ENCODE results near the gene USP34. TPM values are rescaled to one million over a fixed set of nuclear protein-coding genes. Genes with fewer than 3 reads are reported as not detected.
"Not testable (repeated sequence)": the region's sequence is repeated elsewhere in the genome, so short reads cannot be mapped to it uniquely, and the experiment has no call there.

USP34 gene
- total and polyA plus RNA-seq, 2 experiments from 2014 or later, result 42.4 to 94.5 TPM

DNA sequence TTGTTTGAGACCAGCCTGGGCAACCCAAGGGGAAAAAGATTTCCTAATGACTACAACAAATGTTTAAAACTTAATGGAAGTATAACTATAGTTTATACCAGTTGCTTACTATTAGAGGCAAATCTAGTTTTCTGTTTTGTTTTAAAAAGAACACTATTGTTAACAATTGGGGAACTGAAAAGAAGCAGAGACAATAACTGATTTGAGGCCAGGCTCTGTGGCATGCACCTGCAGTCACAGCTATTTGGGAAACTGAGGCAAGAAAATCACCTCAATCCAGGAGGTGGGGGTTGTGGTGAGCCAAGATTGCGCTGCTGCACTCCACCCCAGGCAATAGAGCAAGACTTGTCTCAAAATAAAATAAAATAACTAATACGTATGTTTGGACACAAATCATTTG lies 28.2 kb upstream of the USP34 start:
- Histone ChIP-seq H3K36me3 (peaks cover 82% of the 10 kb centered on the region), H3K4me3 (no peak overlapping the region), H3K27me3 (no peaks in the 10 kb centered on the region), H3K4me1 (ENCODE audit: low read depth) (no peaks in the 10 kb centered on the region), H3K27ac (no peak overlapping the region), H3K9me3 (ENCODE audit: low read depth) (no peaks in the 10 kb centered on the region)
- no peak for DNase-seq (ENCODE audit: low read depth in 1 of 2, low spot score in 1 of 2)
- TF ChIP-seq, protein P1, sequence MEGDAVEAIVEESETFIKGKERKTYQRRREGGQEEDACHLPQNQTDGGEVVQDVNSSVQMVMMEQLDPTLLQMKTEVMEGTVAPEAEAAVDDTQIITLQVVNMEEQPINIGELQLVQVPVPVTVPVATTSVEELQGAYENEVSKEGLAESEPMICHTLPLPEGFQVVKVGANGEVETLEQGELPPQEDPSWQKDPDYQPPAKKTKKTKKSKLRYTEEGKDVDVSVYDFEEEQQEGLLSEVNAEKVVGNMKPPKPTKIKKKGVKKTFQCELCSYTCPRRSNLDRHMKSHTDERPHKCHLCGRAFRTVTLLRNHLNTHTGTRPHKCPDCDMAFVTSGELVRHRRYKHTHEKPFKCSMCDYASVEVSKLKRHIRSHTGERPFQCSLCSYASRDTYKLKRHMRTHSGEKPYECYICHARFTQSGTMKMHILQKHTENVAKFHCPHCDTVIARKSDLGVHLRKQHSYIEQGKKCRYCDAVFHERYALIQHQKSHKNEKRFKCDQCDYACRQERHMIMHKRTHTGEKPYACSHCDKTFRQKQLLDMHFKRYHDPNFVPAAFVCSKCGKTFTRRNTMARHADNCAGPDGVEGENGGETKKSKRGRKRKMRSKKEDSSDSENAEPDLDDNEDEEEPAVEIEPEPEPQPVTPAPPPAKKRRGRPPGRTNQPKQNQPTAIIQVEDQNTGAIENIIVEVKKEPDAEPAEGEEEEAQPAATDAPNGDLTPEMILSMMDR (IDR thresholded peaks at IDR 0.05; ENCODE audit: low read depth, low read length), result no peak

DNA sequence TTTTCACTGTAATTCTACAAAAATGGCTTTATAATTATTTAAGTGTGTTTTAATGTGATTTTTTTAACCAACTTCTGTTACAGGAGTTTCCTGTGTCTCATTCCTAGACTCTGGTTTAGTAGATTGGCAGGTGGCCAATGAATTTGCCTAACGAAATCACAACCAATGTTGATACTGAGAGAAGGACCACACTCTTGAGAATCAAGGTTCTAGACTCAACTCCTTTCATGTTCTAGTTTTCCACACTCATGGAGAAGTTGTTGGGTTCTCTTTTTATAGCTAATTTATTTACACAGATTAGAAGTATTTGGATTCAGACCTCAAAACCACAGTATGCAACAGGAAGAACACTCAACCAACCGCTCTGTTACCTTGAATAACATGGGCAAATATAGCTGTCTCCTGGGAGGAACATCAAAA lies 22.6 kb upstream of the USP34 start:
- Histone ChIP-seq H3K4me1 (ENCODE audit: low read depth) (no peaks in the 10 kb centered on the region), H3K27ac (peak overlapping the region; percentile 17), H3K27me3 (no peaks in the 10 kb centered on the region), H3K9me3 (ENCODE audit: low read depth) (no peaks in the 10 kb centered on the region), H3K36me3 (peaks cover 98% of the 10 kb centered on the region), H3K4me3 (no peak overlapping the region)
- TF ChIP-seq, protein P1 (IDR thresholded peaks at IDR 0.05; ENCODE audit: low read depth, low read length), result no peak
- peak in 1 of 2 donors; percentile 69 for DNase-seq (ENCODE audit: low read depth in 1 of 2, low spot score in 1 of 2)

DNA sequence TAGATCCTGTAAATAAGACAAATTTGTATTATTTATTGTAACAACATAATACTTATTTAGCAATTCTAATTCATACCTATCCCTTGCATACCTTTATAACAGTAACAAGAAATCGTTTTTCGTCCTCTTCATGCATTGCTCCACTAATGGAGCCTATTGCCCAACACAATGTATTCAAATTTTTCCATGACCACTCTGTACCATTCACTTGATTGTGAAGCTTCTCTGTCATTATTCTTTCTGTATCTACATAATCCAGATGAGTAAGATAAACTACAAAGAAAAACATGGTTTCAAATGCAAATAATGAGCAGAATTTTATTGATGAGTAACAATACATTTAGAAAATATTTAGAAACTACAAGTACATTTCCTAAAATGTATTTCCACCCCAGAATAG lies 21.6 kb upstream of the USP34 start:
- Histone ChIP-seq H3K36me3 (peaks cover 98% of the 10 kb centered on the region), H3K9me3 (ENCODE audit: low read depth) (no peaks in the 10 kb centered on the region), H3K4me1 (ENCODE audit: low read depth) (no peaks in the 10 kb centered on the region), H3K4me3 (no peak overlapping the region), H3K27ac (no peak overlapping the region), H3K27me3 (no peaks in the 10 kb centered on the region)
- DNase-seq (ENCODE audit: low read depth in 1 of 2, low spot score in 1 of 2), result no peak
- TF ChIP-seq, protein P1 (IDR thresholded peaks at IDR 0.05; ENCODE audit: low read depth, low read length), result no peak

DNA sequence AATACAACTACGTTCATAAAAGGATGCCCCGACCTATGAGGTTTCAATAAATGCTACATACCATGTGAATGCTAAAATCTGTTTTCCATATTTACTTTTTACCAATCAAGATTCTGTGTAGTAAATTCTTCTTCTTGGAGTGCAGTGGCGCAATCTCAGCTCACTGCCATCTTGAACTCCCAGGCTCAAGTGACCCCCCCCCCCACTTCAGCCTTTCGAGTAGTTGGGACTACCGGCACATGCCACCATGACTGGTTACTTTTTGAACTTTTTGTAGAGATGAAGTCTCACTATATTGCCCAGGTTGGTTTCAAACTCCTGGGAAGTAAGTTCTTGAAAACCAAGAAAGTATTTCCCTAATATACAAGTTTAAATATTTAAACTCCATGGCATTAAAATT lies 14.4 kb upstream of the USP34 start:
- TF ChIP-seq, protein P1 (IDR thresholded peaks at IDR 0.05; ENCODE audit: low read depth, low read length), result no peak
- H3K9me3 ChIP-seq (ENCODE audit: low read depth), result no peaks in the 10 kb centered on the region
- no peak for DNase-seq (ENCODE audit: low read depth in 1 of 2, low spot score in 1 of 2)
- H3K4me3 ChIP-seq, result no peak overlapping the region
- peaks cover 90% of the 10 kb centered on the region for H3K36me3 ChIP-seq
- H3K27me3 ChIP-seq, result no peaks in the 10 kb centered on the region
- no peak overlapping the region for H3K27ac ChIP-seq
- no peaks in the 10 kb centered on the region for H3K4me1 ChIP-seq (ENCODE audit: low read depth)

DNA sequence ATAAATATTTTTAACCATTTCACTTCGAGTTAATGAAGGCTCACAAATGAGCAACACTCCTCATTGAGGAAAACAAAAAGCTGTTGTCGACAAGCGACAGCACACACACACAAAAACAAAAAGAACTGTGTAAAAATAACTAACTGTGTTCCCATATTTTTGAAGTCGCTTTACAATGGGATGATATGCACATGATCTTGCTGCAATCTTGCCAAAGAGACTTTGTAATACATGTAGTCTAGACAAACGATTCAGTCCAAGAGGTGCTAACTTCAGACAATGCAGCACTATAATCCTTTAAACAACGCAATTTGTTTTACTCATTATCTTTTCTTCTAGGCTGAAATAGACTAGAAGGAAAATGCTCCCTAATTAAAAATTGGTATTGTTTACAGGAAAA lies 7.2 kb upstream of the USP34 start:
- Histone ChIP-seq H3K27ac (peak overlapping the region; percentile 4), H3K36me3 (peaks cover 51% of the 10 kb centered on the region)

DNA sequence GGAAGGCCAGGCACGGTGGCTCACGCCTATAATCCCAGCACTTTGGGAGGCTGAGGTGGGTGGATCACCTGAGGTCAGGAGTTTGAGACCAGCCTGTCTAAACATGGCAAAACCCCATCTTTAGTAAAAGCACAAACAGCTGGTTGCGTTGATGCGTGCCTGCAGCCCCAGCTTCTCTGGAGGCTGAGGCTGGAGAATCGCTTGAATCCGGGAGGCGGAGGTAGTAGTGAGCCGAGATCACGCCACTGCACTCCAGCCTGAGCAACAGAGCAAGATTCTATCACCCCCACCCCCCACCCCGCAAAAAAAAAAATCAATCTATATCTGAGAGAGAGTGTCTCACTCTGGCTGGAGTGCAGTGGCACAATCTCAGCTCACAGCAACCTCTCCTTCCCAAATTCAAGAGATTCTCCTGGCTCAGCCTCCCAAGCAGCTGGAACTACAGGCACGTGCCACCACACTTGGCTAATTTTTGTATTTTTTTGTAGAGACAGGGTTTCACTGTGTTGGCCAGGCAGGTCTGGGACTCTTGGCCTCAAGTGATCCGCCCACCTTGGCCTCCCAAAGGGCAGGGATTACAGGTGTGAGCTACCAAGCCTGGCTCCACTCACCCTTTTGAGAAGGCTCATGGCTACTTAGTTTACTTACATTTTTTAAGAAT lies 6.2 kb upstream of the USP34 start:
- Histone ChIP-seq H3K27ac (peak overlapping the region; percentile 4), H3K36me3 (peaks cover 41% of the 10 kb centered on the region)
- not testable (repeated sequence) for DNase-seq (ENCODE audit: low read depth in 1 of 2, low spot score in 1 of 2); H3K4me3 ChIP-seq; H3K4me1 ChIP-seq (ENCODE audit: low read depth); H3K9me3 ChIP-seq (ENCODE audit: low read depth); H3K27me3 ChIP-seq

More for the DNA sequence above, 7.2 kb upstream of the USP34 start:
- Histone ChIP-seq H3K27me3 (no peaks in the 10 kb centered on the region), H3K4me1 (ENCODE audit: low read depth) (no peaks in the 10 kb centered on the region), H3K9me3 (ENCODE audit: low read depth) (no peaks in the 10 kb centered on the region), H3K4me3 (no peak overlapping the region)
- TF ChIP-seq, protein P1 (IDR thresholded peaks at IDR 0.05; ENCODE audit: low read depth, low read length), result no peak
- no peak for DNase-seq (ENCODE audit: low read depth in 1 of 2, low spot score in 1 of 2)
